Naive thymus-derived CD4-positive, alpha-beta T cell (primary cell): ENCODE measurements around the gene SH3YL1. TPM values are rescaled to one million over a fixed set of nuclear protein-coding genes. Genes with fewer than 3 reads are reported as not detected.
A peak's percentile ranks its signal among the peaks of the same experiment; 100 is the strongest.

Source experiments
- ATAC-seq: fragments of 150-1000 bp; cut with Tn5 transposase; 2 replicates; pipeline ENCODE4 v1.10.0; 2021; ENCODE audit warnings: mild to moderate bottlenecking, moderate library complexity
- CTCF ChIA-PET: fragments of 350-600 bp; sonication (Branson Sonifier 250); formaldehyde crosslinking; loops from one replicate; lab custom pipeline; 2021; ENCODE audit warnings: antibody characterized with exemption; lab: Charles Lee
- POLR2A ChIA-PET: fragments of 350-600 bp; sonication (Branson Sonifier 250); formaldehyde crosslinking; loops from one replicate; lab custom pipeline; 2021; ENCODE audit warnings: antibody characterized with exemption, inconsistent platforms; lab: Charles Lee
- DNase-seq, 9 donors: peaks; one replicate each; pipeline versions ENCODE4 v3.0.0 to v3.0.0-alpha.2; 2020 to 2022; ENCODE audit warnings: mixed read lengths in 1 of 9
- H3K27ac ChIP-seq: one replicate; pipeline ENCODE4 v1.7.0; 2013; ENCODE audit warnings: mild to moderate bottlenecking, low read depth, low read length, moderate library complexity
- H3K27me3 ChIP-seq, 2 donors: one replicate each; pipeline ENCODE4 v1.7.0; 2013; ENCODE audit warnings: low read length in 2 of 2, mild to moderate bottlenecking in 2 of 2, moderate library complexity in 2 of 2; ENCODE audit not compliant: control insufficient read depth in 2 of 2, insufficient read depth in 2 of 2
- H3K36me3 ChIP-seq, 3 experiments: 1 replicate in 2 of 3; 2 replicates in 1 of 3; pipeline ENCODE4 v1.7.0; 2013; ENCODE audit warnings: low read length in 3 of 3, mild to moderate bottlenecking in 3 of 3, moderate library complexity in 1 of 3; ENCODE audit not compliant: insufficient read depth in 3 of 3, control insufficient read depth in 2 of 3
- H3K4me1 ChIP-seq, 2 donors: one replicate each; pipeline ENCODE4 v1.7.0; 2013; ENCODE audit warnings: low read length in 2 of 2, mild to moderate bottlenecking in 2 of 2, moderate library complexity in 1 of 2; ENCODE audit not compliant: control insufficient read depth in 2 of 2, insufficient read depth in 2 of 2
- H3K4me3 ChIP-seq: 2 replicates; pipeline ENCODE4 v1.7.0; 2013; ENCODE audit warnings: mild to moderate bottlenecking, low read length
- H3K9me3 ChIP-seq, 3 experiments: 1 replicate in 2 of 3; 2 replicates in 1 of 3; pipeline ENCODE4 v1.7.0; 2013; ENCODE audit warnings: low read length in 3 of 3; ENCODE audit not compliant: control insufficient read depth in 2 of 3
- H3K27ac Mint-ChIP-seq, 9 donors: one replicate each; pipeline ENCODE4 v1.8.0; 2020 to 2022; ENCODE audit warnings: mixed read lengths in 9 of 9, mild to moderate bottlenecking in 8 of 9, moderate library complexity in 5 of 9, inconsistent platforms in 2 of 9
- H3K27me3 Mint-ChIP-seq, 5 donors: one replicate each; pipeline ENCODE4 v1.8.0; 2021 to 2022; ENCODE audit warnings: mixed read lengths in 5 of 5, mild to moderate bottlenecking in 1 of 5
- H3K36me3 Mint-ChIP-seq, 5 donors: one replicate each; pipeline ENCODE4 v1.8.0; 2020 to 2022; ENCODE audit warnings: mixed read lengths in 5 of 5, mild to moderate bottlenecking in 3 of 5, inconsistent platforms in 1 of 5
- H3K4me1 Mint-ChIP-seq, 7 donors: one replicate each; pipeline ENCODE4 v1.8.0; 2020 to 2022; ENCODE audit warnings: mixed read lengths in 7 of 7, mild to moderate bottlenecking in 3 of 7, inconsistent platforms in 1 of 7
- H3K4me3 Mint-ChIP-seq, 10 donors: one replicate each; pipeline ENCODE4 v1.8.0; 2020 to 2022; ENCODE audit warnings: mild to moderate bottlenecking in 10 of 10, mixed read lengths in 10 of 10, moderate library complexity in 6 of 10, inconsistent platforms in 2 of 10
- H3K9me3 Mint-ChIP-seq, 11 donors: one replicate each; pipeline ENCODE4 v1.8.0; 2020 to 2022; ENCODE audit warnings: mixed read lengths in 11 of 11, mild to moderate bottlenecking in 4 of 11, inconsistent platforms in 1 of 11, moderate library complexity in 1 of 11
- intact Hi-C, 2 donors: fragments of 100-400 bp; cut with micrococcal nuclease; formaldehyde crosslinking; loops; one replicate each; pipeline ENCODE4 v1.15.1; 2023
- polyA plus RNA-seq, 2 donors: library from polyadenylated mRNA; unstranded; fragments of 300-500 nt; fragmentation: Illumina TruSeq; gene quantifications; one replicate each; pipeline ENCODE4 v1.2.3, GENCODE V29; 2021
- total RNA-seq, 6 experiments: library from RNA in 5 of 6; stranded (reverse) in 5 of 6; gene quantifications; 1 replicate in 5 of 6; 2 replicates in 1 of 6; pipeline ENCODE4 v1.2.3 and lab custom pipeline; 2021 to 2026

Gene SH3YL1
- total and polyA plus RNA-seq, 7 experiments from 2014 or later: 16.5 to 94.1 (median 52.2) TPM

GRCh38 chr2:269356-270030 is 5.7 kb upstream of the SH3YL1 start:
- intact Hi-C loops: no loop called here
- Mint-ChIP-seq H3K4me3 (peak overlapping the region in 2 of 10 donors; percentile 13 to 26), H3K27ac (peak overlapping the region in 2 of 9 donors; percentile 6 to 26), H3K9me3 (no peaks in the 10 kb centered on the region), H3K36me3 (peaks cover 1 to 29% (median 8%) of the 10 kb centered on the region in 5 donors), H3K27me3 (no peaks in the 10 kb centered on the region), H3K4me1 (peaks cover 41 to 89% (median 66%) of the 10 kb centered on the region in 7 donors)
- POLR2A ChIA-PET: no interaction called here
- Histone ChIP-seq H3K27ac (no peak overlapping the region), H3K36me3 (peaks cover 0 to 25% (median 0%) of the 10 kb centered on the region in 3 experiments), H3K4me1 (peaks cover 16 to 18% of the 10 kb centered on the region in 2 donors), H3K9me3 (no peaks in the 10 kb centered on the region), H3K27me3 (no peaks in the 10 kb centered on the region), H3K4me3 (no peak overlapping the region)
- CTCF ChIA-PET: interaction anchor here (0.7 to 0.8 kb wide), 2 partner anchors 118 to 138 kb away, joined by 3 read pairs; no protein-coding TSS in a partner anchor
- DNase-seq (no peak), ATAC-seq (no peak)

- Histone ChIP-seq H3K36me3 (peaks cover 0 to 21% (median 0%) of the 10 kb centered on the region in 3 experiments), H3K27me3 (no peaks in the 10 kb centered on the region), H3K27ac (no peak overlapping the region), H3K4me3 (no peak overlapping the region), H3K9me3 (no peaks in the 10 kb centered on the region), H3K4me1 (peaks cover 19 to 21% of the 10 kb centered on the region in 2 donors)
- ChIA-PET POLR2A (no interaction called here), CTCF (interaction anchor here (0.8 kb wide), 1 partner anchor 119 kb away, joined by 3 read pairs; no protein-coding TSS in a partner anchor)
- H3K27me3 Mint-ChIP-seq: no peaks in the 10 kb centered on the region
- H3K27ac Mint-ChIP-seq: peak overlapping the region in 1 of 9 donors; percentile 10
- DNase-seq (no peak), ATAC-seq (no peak)
- no peaks in the 10 kb centered on the region for H3K9me3 Mint-ChIP-seq
- H3K4me3 Mint-ChIP-seq: peak overlapping the region in 1 of 10 donors; percentile 39
- intact Hi-C loops: no loop called here
- H3K36me3 Mint-ChIP-seq: peaks cover 0 to 27% (median 8%) of the 10 kb centered on the region in 5 donors
- H3K4me1 Mint-ChIP-seq: peaks cover 42 to 89% (median 66%) of the 10 kb centered on the region in 7 donors
These were observed 4.5 kb upstream of the SH3YL1 start for GRCh38 chr2:268323-268722.

DNA sequence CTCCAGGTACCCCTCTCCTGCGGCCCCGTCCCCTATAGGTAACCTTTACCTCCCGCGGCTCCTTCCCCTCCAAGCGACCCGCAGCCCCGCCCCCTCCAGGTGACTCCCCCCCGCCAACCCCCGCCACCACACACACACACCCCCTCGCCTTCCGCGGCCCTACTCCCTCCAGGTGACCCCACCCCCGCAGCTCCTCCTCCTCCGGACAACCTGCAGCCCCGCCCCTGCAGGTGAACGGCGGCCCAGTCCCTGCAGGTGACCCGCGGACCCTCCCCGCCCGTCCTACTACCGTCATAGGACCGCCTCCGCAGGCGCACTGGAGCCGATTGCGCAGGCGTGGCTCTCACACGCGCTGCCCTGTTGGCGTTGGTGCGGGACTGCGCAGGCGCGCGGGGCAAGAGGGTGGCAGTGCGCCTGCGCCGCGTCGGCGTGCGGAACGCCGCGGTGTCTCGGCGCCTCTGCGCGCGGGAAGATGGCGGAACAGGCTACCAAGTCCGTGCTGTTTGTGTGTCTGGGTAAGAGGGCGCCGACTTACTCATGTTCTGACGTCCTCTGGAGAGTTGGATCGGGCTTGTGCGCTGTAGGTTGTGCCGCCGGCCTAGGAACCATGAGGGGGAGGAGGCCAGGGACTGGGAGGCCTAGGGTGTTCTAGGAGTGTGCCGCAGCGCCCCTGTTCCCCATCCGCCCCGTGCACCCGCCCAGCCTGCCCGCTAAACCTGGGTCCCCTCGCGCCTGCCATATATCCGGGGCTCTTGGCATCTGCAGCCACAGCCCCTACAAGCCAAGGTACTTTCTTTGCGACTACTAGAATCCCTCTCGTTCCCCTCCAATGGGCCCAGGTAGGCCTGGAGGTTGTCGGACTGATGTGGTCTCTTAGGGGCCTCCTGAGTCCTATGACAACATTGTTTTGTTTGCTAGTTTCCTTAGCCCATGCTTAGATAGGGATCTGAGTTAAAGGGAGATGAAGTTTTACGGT is 949 bp upstream of the SH3YL1 start, which contains the start of gene ACP1:
ACP1 (plus strand) TSS at position 455 of the 976 bp plus-strand sequence; CDS start at position 473, 18 bp downstream.
- Mint-ChIP-seq H3K4me1 (peaks cover 23 to 79% (median 53%) of the 10 kb centered on the region in 7 donors), H3K9me3 (peaks cover 0 to under 1% (median 0%) of the 10 kb centered on the region in 11 donors), H3K4me3 (peak within 1 kb of the TSS; percentile 81 to 98 (median 94)), H3K27ac (peak within 1 kb of the TSS; percentile 84 to 98 (median 96)), H3K36me3 (peaks cover 4 to 22% (median 8%) of the 10 kb centered on the region in 5 donors), H3K27me3 (no peaks in the 10 kb centered on the region)
- intact Hi-C loops: loop anchor here (1.0 to 5.0 kb wide), 10 partner anchors 11 to 413 kb away; partner anchors contain the start of gene TMEM18 (in 2 of the 2)
- Histone ChIP-seq H3K27ac (peak within 1 kb of the TSS; percentile 87), H3K36me3 (no peaks in the 10 kb centered on the region), H3K27me3 (no peaks in the 10 kb centered on the region), H3K4me3 (peak within 1 kb of the TSS; percentile 90), H3K4me1 (peaks cover 21 to 26% of the 10 kb centered on the region in 2 donors), H3K9me3 (no peaks in the 10 kb centered on the region)
- ChIA-PET CTCF (no interaction called here), POLR2A (interaction anchor here (2.1 kb wide), 1 partner anchor 89 kb away, joined by 12 read pairs; no protein-coding TSS in a partner anchor)
- ATAC-seq (peak; percentile 89), DNase-seq (peak; percentile 93 to 99 (median 96))

GRCh38 chr2:263022-263738 is 652 bp downstream of the SH3YL1 start:
- peaks cover 4 to 34% (median 16%) of the 10 kb centered on the region in 5 donors for H3K36me3 Mint-ChIP-seq
- Histone ChIP-seq H3K4me3 (peak overlapping the region; percentile 90), H3K27ac (peak overlapping the region; percentile 87), H3K27me3 (no peaks in the 10 kb centered on the region), H3K36me3 (no peaks in the 10 kb centered on the region), H3K4me1 (peaks cover 21 to 26% of the 10 kb centered on the region in 2 donors), H3K9me3 (peaks cover 0 to 7% (median 0%) of the 10 kb centered on the region in 3 experiments)
- H3K27me3 Mint-ChIP-seq: no peaks in the 10 kb centered on the region
- intact Hi-C loops: loop anchor here in 1 of 2 donors (5.0 kb wide), 2 partner anchors 174 to 374 kb away; no protein-coding TSS in a partner anchor
- ATAC-seq (no peak), DNase-seq (peak in 2 of 9 donors; percentile 12 to 13)
- peak overlapping the region; percentile 75 to 98 (median 94) for H3K4me3 Mint-ChIP-seq
- ChIA-PET POLR2A (interaction anchor here (0.6 to 2.1 kb wide), 5 partner anchors 23 to 93 kb away, joined by 3 to 12 read pairs (median 4); no protein-coding TSS in a partner anchor), CTCF (no interaction called here)
- H3K27ac Mint-ChIP-seq: peak overlapping the region; percentile 29 to 98 (median 88)
- peaks cover 12 to 63% (median 37%) of the 10 kb centered on the region in 7 donors for H3K4me1 Mint-ChIP-seq
- H3K9me3 Mint-ChIP-seq: peaks cover 0 to 16% (median 6%) of the 10 kb centered on the region in 11 donors

GRCh38 chr2:262117-262516 is 1.7 kb downstream of the SH3YL1 start:
- ChIA-PET CTCF (no interaction called here), POLR2A (interaction anchor here (0.6 to 1.7 kb wide), 2 partner anchors 22 to 24 kb away, joined by 3 to 5 read pairs; no protein-coding TSS in a partner anchor)
- intact Hi-C loops: loop anchor here in 1 of 2 donors (5.0 kb wide), 2 partner anchors 175 to 375 kb away; no protein-coding TSS in a partner anchor
- Mint-ChIP-seq H3K36me3 (peaks cover 8 to 37% (median 19%) of the 10 kb centered on the region in 5 donors), H3K4me1 (peaks cover 6 to 52% (median 26%) of the 10 kb centered on the region in 7 donors), H3K4me3 (peak overlapping the region in 9 of 10 donors; percentile 4 to 95 (median 62)), H3K27ac (peak overlapping the region in 7 of 9 donors; percentile 8 to 96 (median 80)), H3K27me3 (no peaks in the 10 kb centered on the region), H3K9me3 (peaks cover 0 to 24% (median 9%) of the 10 kb centered on the region in 11 donors)
- Histone ChIP-seq H3K27me3 (no peaks in the 10 kb centered on the region), H3K4me1 (peaks cover 21 to 26% of the 10 kb centered on the region in 2 donors), H3K4me3 (no peak overlapping the region), H3K9me3 (peaks cover 0 to 12% (median 0%) of the 10 kb centered on the region in 3 experiments), H3K36me3 (no peaks in the 10 kb centered on the region), H3K27ac (no peak overlapping the region)
- ATAC-seq (no peak), DNase-seq (no peak)
